Hematopoietic multipotent progenitor cell treated with erythropoietin and hydrocortisone succinate and interleukin-3 and kit ligand, for 17 days (in vitro differentiated cells): ENCODE results near the gene BOK.
A peak's percentile ranks its signal among the peaks of the same experiment; 100 is the strongest.
"Not testable (repeated sequence)": the region's sequence is repeated elsewhere in the genome, so short reads cannot be mapped to it uniquely, and the experiment has no call there.

Experiments used
- DNase-seq: peaks from one replicate; pipeline ENCODE4 v3.0.0-alpha.2; 2015; ENCODE audit warnings: low spot score

The BOK gene

GRCh38 chr2:241572915-241573651 is 14.5 kb downstream of the BOK start:
- DNase-seq = not testable (repeated sequence)

DNA sequence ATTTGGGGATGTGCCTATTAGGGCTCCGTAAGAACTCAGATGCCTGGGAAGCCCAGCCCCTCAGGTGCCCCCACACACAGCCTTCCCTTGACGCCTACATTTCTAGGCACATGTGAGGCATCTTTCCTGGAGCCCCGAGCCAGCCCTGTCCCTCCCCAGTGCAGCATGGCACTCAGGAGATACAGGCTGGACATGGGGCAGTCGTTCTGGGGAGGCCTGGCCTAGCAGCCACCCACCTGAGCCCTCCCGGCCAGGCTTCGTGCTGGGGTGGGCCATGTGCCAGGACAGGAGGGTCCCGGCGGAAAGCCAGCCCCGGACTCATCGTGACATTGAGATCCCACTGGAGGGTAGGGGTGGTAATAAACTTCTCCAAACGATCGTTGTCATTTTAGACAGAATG is 15.2 kb downstream of the BOK start:
- DNase-seq = no peak

DNA sequence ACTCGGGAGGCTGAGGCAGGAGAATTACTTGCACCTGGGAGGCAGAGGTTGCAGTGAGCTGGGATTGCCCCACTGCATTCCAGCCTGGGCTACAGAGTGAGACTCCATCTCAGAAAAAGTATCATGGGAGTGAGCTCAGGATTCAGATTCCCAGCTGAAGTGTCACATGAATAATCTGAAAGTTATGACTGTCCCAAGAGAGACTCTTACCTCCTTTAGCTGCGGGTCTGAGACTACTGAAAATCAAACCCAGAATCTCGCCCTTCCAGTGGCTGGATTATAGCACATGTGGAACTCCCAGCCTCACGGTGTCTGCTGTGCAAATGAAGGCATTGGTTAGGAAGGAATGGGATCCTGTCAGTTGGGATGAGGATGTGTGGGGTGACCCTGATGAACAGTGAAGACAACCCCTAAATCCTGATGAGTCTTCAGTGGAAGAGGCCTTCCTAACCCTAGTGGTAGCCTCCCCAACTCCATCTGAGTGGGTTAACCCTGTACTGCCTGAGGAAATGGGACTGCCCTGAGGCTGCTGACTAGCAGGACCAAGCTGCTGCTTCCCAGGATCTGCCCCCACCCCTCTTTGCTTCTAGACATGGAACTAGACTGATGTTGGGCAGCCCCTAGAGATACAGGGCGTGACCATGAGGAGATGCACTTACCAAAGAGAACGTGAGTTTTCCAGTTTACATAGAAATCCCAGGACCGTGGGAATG is 16.5 kb downstream of the BOK start:
- DNase-seq = no peak

DNA sequence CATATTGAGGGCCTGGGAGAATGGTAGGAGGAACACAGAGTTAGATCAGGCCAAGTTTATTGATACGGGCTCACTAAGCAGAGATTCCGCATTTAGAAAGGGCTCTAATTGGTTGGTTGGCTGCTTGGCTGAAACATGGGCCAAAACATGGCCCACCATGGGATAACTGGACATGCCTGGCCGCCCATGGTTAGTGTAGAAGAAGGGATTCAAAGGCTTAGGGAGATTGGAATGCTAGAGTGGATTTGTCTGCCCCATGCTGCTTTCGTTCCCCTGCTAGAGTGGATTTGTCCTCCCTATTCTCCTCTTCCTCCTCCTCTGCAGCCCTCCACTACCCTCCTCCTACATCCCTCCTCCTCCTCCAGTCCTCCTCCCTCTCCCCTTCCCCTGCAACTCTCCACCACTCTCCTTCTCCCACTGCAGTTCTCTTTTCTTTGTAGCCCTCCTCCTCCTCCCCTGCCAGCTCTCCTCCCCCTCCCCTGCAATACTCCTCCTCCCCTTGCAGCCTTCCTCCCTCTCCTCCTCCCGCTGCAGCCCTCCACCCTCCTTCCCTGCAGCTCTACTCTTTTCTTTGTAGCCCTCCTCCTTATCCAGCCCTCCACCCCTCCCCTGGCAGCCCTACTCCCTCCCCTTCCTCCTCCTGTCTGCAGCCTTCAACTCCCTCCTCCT is 17.2 kb downstream of the BOK start:
- DNase-seq = no peak

DNA sequence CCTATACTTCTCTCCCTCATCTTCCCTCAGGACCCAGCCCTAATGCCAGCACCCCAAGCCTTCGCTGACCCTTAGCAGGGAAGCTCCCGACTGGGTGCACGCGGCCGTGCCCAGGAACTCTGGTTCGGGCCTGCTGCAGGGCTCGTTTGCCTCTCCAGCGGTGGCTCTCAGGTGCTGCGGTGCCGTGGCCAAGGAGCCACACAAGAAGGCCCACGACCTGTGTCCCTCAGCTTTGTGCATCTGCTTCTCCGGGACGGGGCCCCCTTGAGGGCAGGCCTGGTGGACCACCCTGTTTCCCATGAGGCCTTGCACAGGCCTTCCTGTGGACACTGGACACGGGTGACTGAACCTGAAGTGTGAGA is 17.7 kb downstream of the BOK start:
- no peak for DNase-seq

- DNase-seq = no peak
Measured at GRCh38 chr2:241577413-241578122, 19.0 kb downstream of the BOK start.

GRCh38 chr2:241579281-241579680 is 20.7 kb downstream of the BOK start:
- no peak for DNase-seq

GRCh38 chr2:241582328-241582727 is 23.8 kb downstream of the BOK start:
- DNase-seq = no peak

DNA sequence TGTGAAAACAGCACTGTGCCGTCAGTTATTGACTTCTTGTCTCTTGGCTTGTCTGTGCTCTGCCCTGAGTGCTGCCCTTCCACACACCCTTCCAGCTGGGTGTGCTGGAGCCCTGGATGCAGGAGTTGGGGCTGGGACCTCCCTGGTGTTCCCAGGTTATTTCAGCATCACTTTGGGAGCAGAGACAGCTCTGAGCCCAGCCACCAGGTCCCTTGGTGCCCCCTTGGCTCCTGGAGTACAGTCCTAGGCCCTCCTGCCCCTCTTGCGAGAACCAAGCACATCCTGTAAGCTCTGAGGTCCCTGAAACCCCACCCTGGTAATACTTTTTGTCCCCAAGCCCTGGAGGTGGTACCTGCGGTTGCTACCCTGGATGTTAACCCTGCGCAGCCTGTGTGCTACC is 24.3 kb downstream of the BOK start:
- no peak for DNase-seq

DNA sequence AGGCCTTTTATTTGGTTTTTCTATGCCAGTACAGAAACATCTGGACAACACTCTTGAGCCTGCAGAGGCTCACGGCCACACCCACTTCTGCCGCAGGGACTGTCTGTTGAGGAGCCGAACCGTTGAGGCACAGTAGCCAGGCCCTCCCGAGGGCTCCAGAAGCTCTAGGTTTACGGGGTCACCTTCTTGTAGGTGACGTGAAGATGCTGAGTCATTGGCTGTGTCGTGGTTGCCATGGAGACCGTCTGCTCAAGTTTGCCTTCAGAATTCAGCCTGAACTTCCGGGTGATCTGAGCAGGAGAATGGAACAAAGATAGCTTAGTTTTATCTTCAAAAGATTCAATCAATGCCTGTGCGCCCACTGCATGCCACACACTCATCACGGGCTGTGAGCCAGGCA is 25.9 kb downstream of the BOK start:
- DNase-seq = no peak

- DNase-seq = no peak
Measured at GRCh38 chr2:241586564-241587264, 28.2 kb downstream of the BOK start.

DNA sequence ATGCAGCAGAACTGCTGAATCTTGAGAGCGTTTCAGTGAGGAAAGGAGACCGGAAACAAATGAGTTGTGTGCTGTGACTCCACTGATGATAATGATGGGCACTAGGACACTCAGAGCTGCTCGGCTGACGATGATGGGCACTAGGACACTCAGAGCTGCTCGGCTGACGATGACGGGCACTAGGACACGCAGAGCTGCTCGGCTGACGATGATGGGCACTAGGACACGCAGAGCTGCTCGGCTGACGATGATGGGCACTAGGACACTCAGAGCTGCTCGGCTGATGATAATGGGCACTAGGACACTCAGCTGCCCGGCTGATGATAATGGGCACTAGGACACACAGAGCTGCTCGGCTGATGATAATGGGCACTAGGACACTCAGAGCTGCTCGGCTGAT is 31.3 kb downstream of the BOK start:
- not testable (repeated sequence) for DNase-seq

- not testable (repeated sequence) for DNase-seq
Measured at GRCh38 chr2:241590496-241591455, 32.2 kb downstream of the BOK start.

DNA sequence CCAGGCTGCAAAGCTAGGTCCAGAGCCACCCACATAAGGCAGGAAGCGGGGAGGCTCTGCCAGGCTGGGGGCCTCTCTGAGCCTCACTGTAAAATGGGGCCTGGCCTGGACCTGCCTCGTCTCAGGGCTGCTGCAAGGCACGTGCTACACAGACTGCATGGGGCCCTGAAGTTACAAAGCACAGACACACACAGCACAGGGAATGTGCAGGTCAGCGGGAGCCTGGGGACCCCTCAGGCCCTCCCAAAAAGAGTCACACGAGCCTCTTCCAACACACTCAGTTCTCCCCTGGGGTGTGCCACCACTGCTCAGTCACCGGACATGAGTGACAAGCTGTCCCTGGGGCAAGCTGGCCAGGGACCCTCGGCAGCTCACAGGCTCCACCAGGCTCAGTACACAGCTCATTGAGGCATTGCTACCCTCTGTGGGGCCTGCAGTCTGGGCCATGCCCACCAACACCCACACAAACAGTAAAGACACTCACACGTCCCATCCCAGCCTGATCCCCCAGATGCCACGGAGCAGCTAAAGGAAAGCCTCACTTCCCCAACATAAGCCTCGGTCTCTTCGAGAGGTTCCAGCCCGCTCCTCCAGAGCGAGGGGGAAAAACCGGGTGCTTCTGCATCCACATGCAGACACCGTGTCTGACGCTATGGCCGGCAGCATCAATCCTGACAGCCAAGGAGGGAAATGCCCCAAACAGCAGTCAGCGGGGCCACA is 33.7 kb downstream of the BOK start:
- DNase-seq = no peak

DNA sequence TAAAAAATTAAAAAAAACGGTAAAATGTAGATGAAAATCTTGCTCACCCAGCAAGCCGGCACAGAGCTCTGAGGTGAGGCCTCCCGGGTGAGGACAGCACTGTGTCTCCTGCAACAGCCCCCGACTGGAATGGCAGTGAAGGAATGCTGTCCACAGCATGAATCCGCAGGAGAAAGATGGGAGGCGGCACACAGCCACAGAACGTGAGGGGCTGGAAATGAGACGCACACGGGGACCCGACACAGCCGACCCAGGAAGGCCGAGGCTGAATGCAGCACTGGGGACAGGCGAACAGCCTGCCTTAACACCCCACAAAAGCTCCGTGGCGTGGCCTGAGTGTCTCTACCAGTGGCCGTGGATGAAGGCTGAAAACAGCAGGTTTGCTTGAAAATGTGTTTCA is 34.7 kb downstream of the BOK start:
- DNase-seq = no peak

GRCh38 chr2:241595600-241596140 is 37.1 kb downstream of the BOK start:
- no peak for DNase-seq

DNA sequence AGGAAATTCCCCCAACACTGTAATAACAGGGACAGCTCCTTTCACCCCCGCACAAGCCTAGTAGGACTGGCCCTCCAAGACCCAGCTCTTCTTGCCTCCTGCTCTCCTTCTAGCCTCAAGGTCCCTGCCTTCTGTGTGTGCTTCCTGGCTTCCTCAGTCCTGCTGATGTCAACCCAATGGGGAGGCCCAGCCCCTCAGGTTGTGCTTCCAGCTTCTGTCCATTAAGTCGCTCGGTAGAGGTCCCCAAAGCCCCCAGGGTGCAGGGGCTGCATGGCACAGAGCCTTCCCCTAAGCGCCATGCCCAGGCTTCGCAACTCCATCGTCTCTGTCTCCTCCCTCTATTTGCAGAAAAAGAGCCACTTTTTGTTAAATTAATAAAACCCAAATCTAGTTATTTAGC is 39.0 kb downstream of the BOK start:
- DNase-seq = no peak

DNA sequence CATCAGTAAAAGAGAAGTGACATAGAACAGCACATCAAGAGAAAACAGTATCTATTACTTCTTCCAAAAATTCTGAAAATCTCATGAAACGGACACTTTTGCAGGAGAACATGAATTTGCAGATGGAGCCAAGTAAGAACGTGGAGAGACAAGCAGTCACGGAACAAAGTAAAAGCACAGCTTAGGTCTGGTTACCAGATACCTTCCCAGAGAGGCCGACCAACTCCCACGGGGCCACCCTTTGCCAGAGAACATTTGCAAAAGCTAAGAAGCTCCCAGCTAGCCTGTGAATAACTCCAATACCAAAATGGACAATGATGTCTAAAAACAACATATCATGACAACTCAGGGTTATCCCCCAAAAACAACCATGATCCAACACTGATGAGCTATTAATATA is 39.5 kb downstream of the BOK start:
- no peak for DNase-seq

- peak; percentile 25 for DNase-seq
Measured at GRCh38 chr2:241598487-241598886, 39.9 kb downstream of the BOK start.

DNA sequence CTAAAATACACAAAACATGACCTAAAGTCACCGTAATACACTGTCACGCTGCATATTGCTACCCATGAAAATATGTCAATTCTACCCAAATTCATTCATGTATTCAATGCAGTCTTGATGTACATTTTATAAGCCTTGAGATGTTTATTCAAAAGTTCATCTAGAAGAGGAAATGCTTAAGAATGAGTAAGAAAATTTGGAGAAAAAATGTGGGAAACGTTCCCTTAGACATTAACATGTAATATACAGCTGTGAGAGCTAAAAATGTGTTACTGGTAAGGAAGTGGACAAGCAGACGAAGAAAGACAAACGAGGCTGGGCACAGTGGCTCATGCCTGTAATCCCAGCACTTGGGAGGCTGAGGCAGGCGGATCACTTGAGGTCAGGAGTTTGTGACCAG is 41.1 kb downstream of the BOK start:
- no peak for DNase-seq
